Chondrocyte (in vitro differentiated cells): ENCODE results near the gene ZNF124. TPM values are rescaled to one million over a fixed set of nuclear protein-coding genes. Genes with fewer than 3 reads are reported as not detected.
"Not testable (repeated sequence)": the region's sequence is repeated elsewhere in the genome, so short reads cannot be mapped to it uniquely, and the experiment has no call there.

ENCODE experiments used
- DNase-seq: peaks from one replicate; pipeline ENCODE4 v3.0.0; 2021; ENCODE audit warnings: mixed read lengths, low spot score
- H3K27ac Mint-ChIP-seq: one replicate; pipeline ENCODE4 v1.8.0; 2021; ENCODE audit warnings: mild to moderate bottlenecking, moderate library complexity, mixed read lengths; ENCODE audit not compliant: unreplicated experiment
- H3K27me3 Mint-ChIP-seq: 2 replicates; pipeline ENCODE4 v1.8.0; 2021; ENCODE audit warnings: low read depth, mixed read lengths
- H3K36me3 Mint-ChIP-seq: 2 replicates; pipeline ENCODE4 v1.8.0; 2021; ENCODE audit warnings: low read depth, mixed read lengths
- H3K4me1 Mint-ChIP-seq: 2 replicates; pipeline ENCODE4 v1.8.0; 2021; ENCODE audit warnings: low read depth, mild to moderate bottlenecking, mixed read lengths
- H3K4me3 Mint-ChIP-seq: one replicate; pipeline ENCODE4 v1.8.0; 2021; ENCODE audit warnings: mild to moderate bottlenecking, moderate library complexity, mixed read lengths; ENCODE audit not compliant: unreplicated experiment
- H3K9me3 Mint-ChIP-seq: 2 replicates; pipeline ENCODE4 v1.8.0; 2021; ENCODE audit warnings: low read depth, mixed read lengths
- CTCF ChIP-seq: fragments of 200-600 bp; sonication (generic); IDR thresholded peaks from 2 replicates; pipeline ENCODE4 v1.5.0; 2021; ENCODE audit warnings: antibody characterized with exemption, mild to moderate bottlenecking, moderate library complexity
- long read RNA-seq: library from polyadenylated mRNA; stranded (forward); transcript quantifications from one replicate; pipeline ENCODE4 v2.0.0, GENCODE V29; 2021
- total RNA-seq: library from RNA; stranded (reverse); gene quantifications from 3 replicates; pipeline ENCODE4 v1.2.1, GENCODE V29; 2021

The ZNF124 gene
- total RNA-seq = 17.0 to 19.3 TPM (median 18.4 TPM) in 3 replicates
- long read RNA-seq, transcript ZNF124-201 (4 exons, 1,674 nt) = major isoform, 7 of 10 reads
- long read RNA-seq, partial matches to known transcripts = 0 of 10 reads
- long read RNA-seq, other reads (novel, unspliced or antisense) = 1 of 10 reads

- not testable (repeated sequence) for DNase-seq, H3K9me3 Mint-ChIP-seq, H3K36me3 Mint-ChIP-seq, H3K4me1 Mint-ChIP-seq, H3K4me3 Mint-ChIP-seq, H3K27me3 Mint-ChIP-seq
- peak within 1 kb of the TSS; percentile 59 for H3K27ac Mint-ChIP-seq
Observed at GRCh38 chr1:247171875-247172563, at the start of gene ZNF124. Gene ZNF124 (minus strand): TSS chr1:247172020. CDS start chr1:247171877, 143 bp downstream.

GRCh38 chr1:247220280-247220679 is 48.5 kb upstream of the ZNF124 start:
- H3K27me3 Mint-ChIP-seq = peaks cover 27% of the 10 kb centered on the region
- not testable (repeated sequence) for H3K27ac Mint-ChIP-seq, H3K4me1 Mint-ChIP-seq, H3K4me3 Mint-ChIP-seq, DNase-seq, H3K36me3 Mint-ChIP-seq
- peaks cover 18% of the 10 kb centered on the region for H3K9me3 Mint-ChIP-seq

GRCh38 chr1:247218121-247218651 is 46.4 kb upstream of the ZNF124 start:
- no peak overlapping the region for H3K4me3 Mint-ChIP-seq
- DNase-seq = no peak
- peaks cover 2% of the 10 kb centered on the region for H3K4me1 Mint-ChIP-seq
- no peaks in the 10 kb centered on the region for H3K36me3 Mint-ChIP-seq
- no peak for TF ChIP-seq CTCF
- H3K27me3 Mint-ChIP-seq = peaks cover 26% of the 10 kb centered on the region
- H3K9me3 Mint-ChIP-seq = peaks cover 3% of the 10 kb centered on the region
- H3K27ac Mint-ChIP-seq = no peak overlapping the region

GRCh38 chr1:247216261-247216660 is 44.4 kb upstream of the ZNF124 start:
- no peak for TF ChIP-seq CTCF
- Mint-ChIP-seq H3K36me3 (no peaks in the 10 kb centered on the region), H3K27me3 (peaks cover 25% of the 10 kb centered on the region)

GRCh38 chr1:247212627-247213617 is 41.1 kb upstream of the ZNF124 start:
- Mint-ChIP-seq H3K36me3 (peaks cover 2% of the 10 kb centered on the region), H3K9me3 (no peaks in the 10 kb centered on the region), H3K4me1 (peaks cover 34% of the 10 kb centered on the region), H3K4me3 (no peak overlapping the region), H3K27ac (no peak overlapping the region), H3K27me3 (peaks cover 20% of the 10 kb centered on the region)
- no peak for DNase-seq
- TF ChIP-seq CTCF = no peak

More at GRCh38 chr1:247216261-247216660, 44.4 kb upstream of the ZNF124 start:
- H3K27ac Mint-ChIP-seq = no peak overlapping the region
- H3K4me3 Mint-ChIP-seq = no peak overlapping the region
- H3K9me3 Mint-ChIP-seq = no peaks in the 10 kb centered on the region
- DNase-seq = no peak
- H3K4me1 Mint-ChIP-seq = peaks cover 13% of the 10 kb centered on the region

GRCh38 chr1:247212012-247212411 is 40.2 kb upstream of the ZNF124 start:
- no peak for TF ChIP-seq CTCF
- no peaks in the 10 kb centered on the region for H3K9me3 Mint-ChIP-seq
- H3K36me3 Mint-ChIP-seq = peaks cover 4% of the 10 kb centered on the region
- no peak overlapping the region for H3K27ac Mint-ChIP-seq
- H3K27me3 Mint-ChIP-seq = peaks cover 14% of the 10 kb centered on the region
- no peak for DNase-seq
- peaks cover 39% of the 10 kb centered on the region for H3K4me1 Mint-ChIP-seq
- H3K4me3 Mint-ChIP-seq = no peak overlapping the region
